GM23338 (cell line): ENCODE data around the gene FAF2. TPM values are rescaled to one million over a fixed set of nuclear protein-coding genes. Genes with fewer than 3 reads are reported as not detected.

ENCODE experiments used
- ATAC-seq: fragments of 200-7000 bp; cut with Tn5 transposase; 3 replicates; pipeline ENCODE4 v1.9.1; 2020
- DNase-seq: peaks from one replicate; pipeline ENCODE4 v3.0.0-alpha.2; 2015; ENCODE audit warnings: low spot score
- H2AFZ ChIP-seq: fragments of 200-600 bp; sonication (generic); 2 replicates; pipeline ENCODE4 v1.8.0; 2016; ENCODE audit warnings: antibody characterized with exemption, mild to moderate bottlenecking, moderate library complexity
- H3F3A ChIP-seq: fragments of 200-600 bp; sonication (generic); replicated peaks from 2 replicates; pipeline ENCODE4 v1.8.0; 2017; ENCODE audit warnings: antibody characterized with exemption, mixed run types, low read depth
- H3K27ac ChIP-seq: fragments of 200-600 bp; sonication (generic); 2 replicates; pipeline ENCODE4 v1.6.1; 2016; ENCODE audit warnings: low read depth
- H3K27me3 ChIP-seq: fragments of 200-600 bp; sonication (generic); 2 replicates; pipeline ENCODE4 v1.8.0; 2016; ENCODE audit warnings: mild to moderate bottlenecking, mixed run types, moderate library complexity; ENCODE audit not compliant: insufficient read depth
- H3K36me3 ChIP-seq: fragments of 200-600 bp; sonication (generic); 2 replicates; pipeline ENCODE4 v1.8.0; 2016; ENCODE audit warnings: mild to moderate bottlenecking; ENCODE audit not compliant: insufficient read depth
- H3K4me1 ChIP-seq: fragments of 200-600 bp; sonication (generic); 2 replicates; pipeline ENCODE4 v1.8.0; 2016; ENCODE audit warnings: mild to moderate bottlenecking, moderate library complexity; ENCODE audit not compliant: insufficient read depth
- H3K4me2 ChIP-seq: fragments of 200-600 bp; sonication (generic); 2 replicates; pipeline ENCODE4 v1.7.1; 2017; ENCODE audit warnings: mixed run types
- H3K4me3 ChIP-seq: fragments of 200-600 bp; sonication (generic); 2 replicates; pipeline ENCODE4 v1.6.1; 2016; ENCODE audit warnings: mixed run types
- H3K79me2 ChIP-seq: fragments of 200-600 bp; sonication (generic); replicated peaks from 2 replicates; pipeline ENCODE4 v1.8.0; 2017; ENCODE audit warnings: mild to moderate bottlenecking; ENCODE audit not compliant: insufficient read depth
- H3K9me2 ChIP-seq: fragments of 200-600 bp; sonication (generic); 2 replicates; pipeline ENCODE4 v1.8.0; 2017; ENCODE audit not compliant: insufficient read depth
- H4K20me1 ChIP-seq: fragments of 200-600 bp; sonication (generic); replicated peaks from 2 replicates; pipeline ENCODE4 v1.8.0; 2017; ENCODE audit warnings: mild to moderate bottlenecking; ENCODE audit not compliant: insufficient read depth
- H3K27ac Mint-ChIP-seq: 2 replicates; pipeline ENCODE4 v1.8.0; 2020; ENCODE audit warnings: inconsistent platforms, mild to moderate bottlenecking, moderate library complexity, mixed read lengths
- H3K27me3 Mint-ChIP-seq: 3 replicates; pipeline ENCODE4 v1.8.0; 2022; ENCODE audit warnings: low read depth, mild to moderate bottlenecking, moderate library complexity, mixed read lengths, inconsistent platforms; ENCODE audit not compliant: insufficient read depth, poor library complexity
- H3K36me3 Mint-ChIP-seq: 3 replicates; pipeline ENCODE4 v1.8.0; 2021; ENCODE audit warnings: low read depth, mild to moderate bottlenecking, inconsistent platforms, moderate library complexity, mixed read lengths
- H3K4me1 Mint-ChIP-seq: 3 replicates; pipeline ENCODE4 v1.8.0; 2020; ENCODE audit warnings: mild to moderate bottlenecking, inconsistent platforms, mixed read lengths
- H3K4me3 Mint-ChIP-seq: 3 replicates; pipeline ENCODE4 v1.8.0; 2021; ENCODE audit warnings: moderate library complexity, mild to moderate bottlenecking, inconsistent platforms, mixed read lengths
- H3K9me3 Mint-ChIP-seq: 3 replicates; pipeline ENCODE4 v1.8.0; 2020; ENCODE audit warnings: moderate library complexity, mild to moderate bottlenecking, inconsistent platforms, mixed read lengths
- CREB1 ChIP-seq: fragments of 250-450 bp; sonication (Bioruptor Pico); IDR thresholded peaks from 2 replicates; pipeline ENCODE4 v1.5.0; 2020; ENCODE audit warnings: low read depth, mild to moderate bottlenecking, moderate library complexity
- EZH2 ChIP-seq: fragments of 200-600 bp; sonication (generic); IDR thresholded peaks from one replicate; pipeline ENCODE4 v1.8.0; 2017; ENCODE audit warnings: antibody characterized with exemption, mild to moderate bottlenecking, low read depth; ENCODE audit not compliant: unreplicated experiment
- EZH2phosphoT487 ChIP-seq: fragments of 200-600 bp; sonication (generic); IDR thresholded peaks from one replicate; pipeline ENCODE4 v1.8.1; 2018; ENCODE audit warnings: antibody characterized with exemption; ENCODE audit not compliant: unreplicated experiment
- JUNB ChIP-seq: IDR thresholded peaks from one replicate; pipeline ENCODE4 v1.6.1; 2016; ENCODE audit warnings: antibody characterized with exemption; ENCODE audit not compliant: unreplicated experiment
- NANOG ChIP-seq: IDR thresholded peaks from 2 replicates; pipeline ENCODE4 v1.6.1; 2016; ENCODE audit warnings: antibody characterized with exemption, borderline replicate concordance
- POLR2AphosphoS5 ChIP-seq: IDR thresholded peaks from 2 replicates; pipeline ENCODE4 v1.6.1; 2016; ENCODE audit warnings: antibody characterized with exemption, low read depth
- STAT1 ChIP-seq: IDR thresholded peaks from one replicate; pipeline ENCODE4 v1.6.1; 2016; ENCODE audit warnings: antibody characterized with exemption; ENCODE audit not compliant: unreplicated experiment
- ZNF114 ChIP-seq: fragments of 250-450 bp; sonication (Bioruptor Pico); IDR thresholded peaks from 2 replicates; pipeline ENCODE4 v1.5.0; 2020; ENCODE audit warnings: mild to moderate bottlenecking, moderate library complexity
- ZNF331 ChIP-seq: fragments of 250-450 bp; sonication (Bioruptor Pico); IDR thresholded peaks from 2 replicates; pipeline ENCODE4 v1.5.0; 2020; ENCODE audit warnings: low read depth, mild to moderate bottlenecking, moderate library complexity
- polyA plus RNA-seq: library from polyadenylated mRNA; unstranded; fragments of >200 nt; fragmentation: Nextera tagmentation; extraction: Ambion mirVana; gene quantifications from 2 replicates; pipeline ENCODE4 v1.2.1, GENCODE V29; 2016
- total RNA-seq: library from RNA; depleted of rRNA; stranded (reverse); fragments of >200 nt; shearing (Covaris generic); gene quantifications from 2 replicates; pipeline ENCODE4 v1.2.3, GENCODE V29; 2014
- TF ChIP-seq, protein P1 (sequence below): IDR thresholded peaks from 2 replicates; pipeline ENCODE4 v1.6.1; 2016; ENCODE audit warnings: antibody characterized with exemption
- TF ChIP-seq, protein P2 (sequence below): IDR thresholded peaks from one replicate; pipeline ENCODE4 v1.6.1; 2018; ENCODE audit warnings: antibody characterized with exemption; ENCODE audit not compliant: unreplicated experiment
- TF ChIP-seq, protein P3 (sequence below), 2 experiments: fragments of 200-600 bp in 1 of 2; sonication (generic) in 1 of 2; conservative IDR thresholded peaks; 2 replicates each; pipeline versions ENCODE4 v1.5.1 to v1.6.1; 2016 to 2017; ENCODE audit warnings: antibody characterized with exemption in 2 of 2, low read depth in 2 of 2, mild to moderate bottlenecking in 2 of 2, moderate library complexity in 1 of 2
- TF ChIP-seq, protein P4 (sequence below): fragments of 250-450 bp; sonication (Bioruptor Pico); IDR thresholded peaks from 2 replicates; pipeline ENCODE4 v1.5.0; 2020; ENCODE audit warnings: mild to moderate bottlenecking, moderate library complexity

Gene FAF2
- total and polyA plus RNA-seq, 2 experiments from 2014 or later, result 32.8 to 37.6 TPM

DNA sequence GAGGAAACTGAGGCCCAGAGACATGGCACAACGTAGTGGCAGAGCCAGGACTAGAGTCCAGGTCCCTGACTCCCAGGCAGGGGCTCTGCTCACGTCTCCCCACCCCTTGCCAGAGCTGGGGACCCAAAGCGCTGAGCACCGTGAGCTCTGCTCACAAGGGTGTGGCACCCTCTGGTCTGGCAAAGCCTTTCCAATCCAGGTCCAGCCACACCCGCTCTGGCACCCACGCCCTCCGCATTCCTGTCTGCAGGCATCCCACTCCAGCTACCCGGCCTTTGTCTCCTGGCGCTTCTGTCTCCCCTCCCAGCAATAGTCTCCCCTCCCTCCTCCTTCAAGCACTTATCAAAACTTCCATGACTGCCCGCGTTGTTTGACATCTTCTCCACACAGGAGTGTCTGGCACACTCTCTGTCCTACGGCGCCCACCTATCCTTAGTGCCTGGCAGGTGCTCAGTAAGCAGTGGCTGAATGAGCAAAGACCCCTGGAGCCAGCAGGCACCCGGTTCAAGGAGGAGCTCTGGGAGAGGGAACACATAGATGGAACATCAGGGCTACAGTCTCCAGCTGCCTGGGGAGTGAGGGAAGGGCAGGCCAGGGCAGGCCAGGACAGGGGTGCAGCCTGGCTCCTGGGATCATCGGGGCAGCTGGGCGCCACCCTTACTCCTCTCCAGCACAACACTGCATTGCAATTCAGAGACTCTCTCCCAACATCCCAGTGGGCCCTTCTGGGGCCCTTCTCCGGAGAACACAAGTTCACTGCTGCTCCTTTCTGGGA is 47.6 kb upstream of the FAF2 start:
- Histone ChIP-seq H4K20me1 (no peaks in the 10 kb centered on the region; the same call in 1 of the 2 replicates), H3K4me3 (no peak overlapping the region), H3K27ac (no peak overlapping the region), H3K9me2 (no peaks in the 10 kb centered on the region), H3K27me3 (no peaks in the 10 kb centered on the region), H3K4me1 (no peaks in the 10 kb centered on the region), H3K36me3 (no peaks in the 10 kb centered on the region), H2AFZ (no peak overlapping the region), H3F3A (no peaks in the 10 kb centered on the region), H3K79me2 (no peaks in the 10 kb centered on the region), H3K4me2 (no peak overlapping the region)
- Mint-ChIP-seq H3K27ac (no peak overlapping the region), H3K4me3 (no peak overlapping the region), H3K27me3 (peaks cover 6% of the 10 kb centered on the region), H3K36me3 (no peaks in the 10 kb centered on the region; the same call in 2 of the 3 replicates), H3K9me3 (no peaks in the 10 kb centered on the region), H3K4me1 (peaks cover 11% of the 10 kb centered on the region)
- no peak for TF ChIP-seq JUNB
- no peak for TF ChIP-seq EZH2
- TF ChIP-seq ZNF114, result no peak
- TF ChIP-seq, protein P1, sequence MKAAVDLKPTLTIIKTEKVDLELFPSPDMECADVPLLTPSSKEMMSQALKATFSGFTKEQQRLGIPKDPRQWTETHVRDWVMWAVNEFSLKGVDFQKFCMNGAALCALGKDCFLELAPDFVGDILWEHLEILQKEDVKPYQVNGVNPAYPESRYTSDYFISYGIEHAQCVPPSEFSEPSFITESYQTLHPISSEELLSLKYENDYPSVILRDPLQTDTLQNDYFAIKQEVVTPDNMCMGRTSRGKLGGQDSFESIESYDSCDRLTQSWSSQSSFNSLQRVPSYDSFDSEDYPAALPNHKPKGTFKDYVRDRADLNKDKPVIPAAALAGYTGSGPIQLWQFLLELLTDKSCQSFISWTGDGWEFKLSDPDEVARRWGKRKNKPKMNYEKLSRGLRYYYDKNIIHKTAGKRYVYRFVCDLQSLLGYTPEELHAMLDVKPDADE, result no peak
- TF ChIP-seq, protein P2, sequence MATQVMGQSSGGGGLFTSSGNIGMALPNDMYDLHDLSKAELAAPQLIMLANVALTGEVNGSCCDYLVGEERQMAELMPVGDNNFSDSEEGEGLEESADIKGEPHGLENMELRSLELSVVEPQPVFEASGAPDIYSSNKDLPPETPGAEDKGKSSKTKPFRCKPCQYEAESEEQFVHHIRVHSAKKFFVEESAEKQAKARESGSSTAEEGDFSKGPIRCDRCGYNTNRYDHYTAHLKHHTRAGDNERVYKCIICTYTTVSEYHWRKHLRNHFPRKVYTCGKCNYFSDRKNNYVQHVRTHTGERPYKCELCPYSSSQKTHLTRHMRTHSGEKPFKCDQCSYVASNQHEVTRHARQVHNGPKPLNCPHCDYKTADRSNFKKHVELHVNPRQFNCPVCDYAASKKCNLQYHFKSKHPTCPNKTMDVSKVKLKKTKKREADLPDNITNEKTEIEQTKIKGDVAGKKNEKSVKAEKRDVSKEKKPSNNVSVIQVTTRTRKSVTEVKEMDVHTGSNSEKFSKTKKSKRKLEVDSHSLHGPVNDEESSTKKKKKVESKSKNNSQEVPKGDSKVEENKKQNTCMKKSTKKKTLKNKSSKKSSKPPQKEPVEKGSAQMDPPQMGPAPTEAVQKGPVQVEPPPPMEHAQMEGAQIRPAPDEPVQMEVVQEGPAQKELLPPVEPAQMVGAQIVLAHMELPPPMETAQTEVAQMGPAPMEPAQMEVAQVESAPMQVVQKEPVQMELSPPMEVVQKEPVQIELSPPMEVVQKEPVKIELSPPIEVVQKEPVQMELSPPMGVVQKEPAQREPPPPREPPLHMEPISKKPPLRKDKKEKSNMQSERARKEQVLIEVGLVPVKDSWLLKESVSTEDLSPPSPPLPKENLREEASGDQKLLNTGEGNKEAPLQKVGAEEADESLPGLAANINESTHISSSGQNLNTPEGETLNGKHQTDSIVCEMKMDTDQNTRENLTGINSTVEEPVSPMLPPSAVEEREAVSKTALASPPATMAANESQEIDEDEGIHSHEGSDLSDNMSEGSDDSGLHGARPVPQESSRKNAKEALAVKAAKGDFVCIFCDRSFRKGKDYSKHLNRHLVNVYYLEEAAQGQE, result no peak
- TF ChIP-seq STAT1, result no peak
- no peak for TF ChIP-seq ZNF331 (CRISPR knock-in tag)
- TF ChIP-seq POLR2AphosphoS5, result no peak
- TF ChIP-seq, protein P3, sequence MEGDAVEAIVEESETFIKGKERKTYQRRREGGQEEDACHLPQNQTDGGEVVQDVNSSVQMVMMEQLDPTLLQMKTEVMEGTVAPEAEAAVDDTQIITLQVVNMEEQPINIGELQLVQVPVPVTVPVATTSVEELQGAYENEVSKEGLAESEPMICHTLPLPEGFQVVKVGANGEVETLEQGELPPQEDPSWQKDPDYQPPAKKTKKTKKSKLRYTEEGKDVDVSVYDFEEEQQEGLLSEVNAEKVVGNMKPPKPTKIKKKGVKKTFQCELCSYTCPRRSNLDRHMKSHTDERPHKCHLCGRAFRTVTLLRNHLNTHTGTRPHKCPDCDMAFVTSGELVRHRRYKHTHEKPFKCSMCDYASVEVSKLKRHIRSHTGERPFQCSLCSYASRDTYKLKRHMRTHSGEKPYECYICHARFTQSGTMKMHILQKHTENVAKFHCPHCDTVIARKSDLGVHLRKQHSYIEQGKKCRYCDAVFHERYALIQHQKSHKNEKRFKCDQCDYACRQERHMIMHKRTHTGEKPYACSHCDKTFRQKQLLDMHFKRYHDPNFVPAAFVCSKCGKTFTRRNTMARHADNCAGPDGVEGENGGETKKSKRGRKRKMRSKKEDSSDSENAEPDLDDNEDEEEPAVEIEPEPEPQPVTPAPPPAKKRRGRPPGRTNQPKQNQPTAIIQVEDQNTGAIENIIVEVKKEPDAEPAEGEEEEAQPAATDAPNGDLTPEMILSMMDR (conservative IDR thresholded peaks at IDR 0.05; ENCODE audit: low read depth in 2 of 2), result no peak
- TF ChIP-seq CREB1 (CRISPR knock-in tag), result no peak
- TF ChIP-seq, protein P4, sequence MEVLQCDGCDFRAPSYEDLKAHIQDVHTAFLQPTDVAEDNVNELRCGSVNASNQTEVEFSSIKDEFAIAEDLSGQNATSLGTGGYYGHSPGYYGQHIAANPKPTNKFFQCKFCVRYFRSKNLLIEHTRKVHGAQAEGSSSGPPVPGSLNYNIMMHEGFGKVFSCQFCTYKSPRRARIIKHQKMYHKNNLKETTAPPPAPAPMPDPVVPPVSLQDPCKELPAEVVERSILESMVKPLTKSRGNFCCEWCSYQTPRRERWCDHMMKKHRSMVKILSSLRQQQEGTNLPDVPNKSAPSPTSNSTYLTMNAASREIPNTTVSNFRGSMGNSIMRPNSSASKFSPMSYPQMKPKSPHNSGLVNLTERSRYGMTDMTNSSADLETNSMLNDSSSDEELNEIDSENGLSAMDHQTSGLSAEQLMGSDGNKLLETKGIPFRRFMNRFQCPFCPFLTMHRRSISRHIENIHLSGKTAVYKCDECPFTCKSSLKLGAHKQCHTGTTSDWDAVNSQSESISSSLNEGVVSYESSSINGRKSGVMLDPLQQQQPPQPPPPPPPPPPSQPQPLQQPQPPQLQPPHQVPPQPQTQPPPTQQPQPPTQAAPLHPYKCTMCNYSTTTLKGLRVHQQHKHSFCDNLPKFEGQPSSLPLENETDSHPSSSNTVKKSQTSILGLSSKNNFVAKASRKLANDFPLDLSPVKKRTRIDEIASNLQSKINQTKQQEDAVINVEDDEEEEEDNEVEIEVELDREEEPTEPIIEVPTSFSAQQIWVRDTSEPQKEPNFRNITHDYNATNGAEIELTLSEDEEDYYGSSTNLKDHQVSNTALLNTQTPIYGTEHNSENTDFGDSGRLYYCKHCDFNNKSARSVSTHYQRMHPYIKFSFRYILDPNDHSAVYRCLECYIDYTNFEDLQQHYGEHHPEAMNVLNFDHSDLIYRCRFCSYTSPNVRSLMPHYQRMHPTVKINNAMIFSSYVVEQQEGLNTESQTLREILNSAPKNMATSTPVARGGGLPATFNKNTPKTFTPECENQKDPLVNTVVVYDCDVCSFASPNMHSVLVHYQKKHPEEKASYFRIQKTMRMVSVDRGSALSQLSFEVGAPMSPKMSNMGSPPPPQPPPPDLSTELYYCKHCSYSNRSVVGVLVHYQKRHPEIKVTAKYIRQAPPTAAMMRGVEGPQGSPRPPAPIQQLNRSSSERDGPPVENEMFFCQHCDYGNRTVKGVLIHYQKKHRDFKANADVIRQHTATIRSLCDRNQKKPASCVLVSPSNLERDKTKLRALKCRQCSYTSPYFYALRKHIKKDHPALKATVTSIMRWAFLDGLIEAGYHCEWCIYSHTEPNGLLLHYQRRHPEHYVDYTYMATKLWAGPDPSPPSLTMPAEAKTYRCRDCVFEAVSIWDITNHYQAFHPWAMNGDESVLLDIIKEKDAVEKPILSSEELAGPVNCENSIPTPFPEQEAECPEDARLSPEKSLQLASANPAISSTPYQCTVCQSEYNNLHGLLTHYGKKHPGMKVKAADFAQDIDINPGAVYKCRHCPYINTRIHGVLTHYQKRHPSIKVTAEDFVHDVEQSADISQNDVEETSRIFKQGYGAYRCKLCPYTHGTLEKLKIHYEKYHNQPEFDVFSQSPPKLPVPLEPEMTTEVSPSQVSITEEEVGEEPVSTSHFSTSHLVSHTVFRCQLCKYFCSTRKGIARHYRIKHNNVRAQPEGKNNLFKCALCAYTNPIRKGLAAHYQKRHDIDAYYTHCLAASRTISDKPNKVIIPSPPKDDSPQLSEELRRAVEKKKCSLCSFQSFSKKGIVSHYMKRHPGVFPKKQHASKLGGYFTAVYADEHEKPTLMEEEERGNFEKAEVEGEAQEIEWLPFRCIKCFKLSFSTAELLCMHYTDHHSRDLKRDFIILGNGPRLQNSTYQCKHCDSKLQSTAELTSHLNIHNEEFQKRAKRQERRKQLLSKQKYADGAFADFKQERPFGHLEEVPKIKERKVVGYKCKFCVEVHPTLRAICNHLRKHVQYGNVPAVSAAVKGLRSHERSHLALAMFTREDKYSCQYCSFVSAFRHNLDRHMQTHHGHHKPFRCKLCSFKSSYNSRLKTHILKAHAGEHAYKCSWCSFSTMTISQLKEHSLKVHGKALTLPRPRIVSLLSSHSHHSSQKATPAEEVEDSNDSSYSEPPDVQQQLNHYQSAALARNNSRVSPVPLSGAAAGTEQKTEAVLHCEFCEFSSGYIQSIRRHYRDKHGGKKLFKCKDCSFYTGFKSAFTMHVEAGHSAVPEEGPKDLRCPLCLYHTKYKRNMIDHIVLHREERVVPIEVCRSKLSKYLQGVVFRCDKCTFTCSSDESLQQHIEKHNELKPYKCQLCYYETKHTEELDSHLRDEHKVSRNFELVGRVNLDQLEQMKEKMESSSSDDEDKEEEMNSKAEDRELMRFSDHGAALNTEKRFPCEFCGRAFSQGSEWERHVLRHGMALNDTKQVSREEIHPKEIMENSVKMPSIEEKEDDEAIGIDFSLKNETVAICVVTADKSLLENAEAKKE (CRISPR knock-in tag), result no peak
- TF ChIP-seq EZH2phosphoT487, result no peak
- TF ChIP-seq NANOG, result no peak
- no peak for DNase-seq
- ATAC-seq, result no peak
